Testis (tissue), 2 donors: ENCODE results near the gene SHISA7.

Experiments
- POLR2A ChIP-seq: fragments of 450-650 bp; IDR thresholded peaks from one replicate; pipeline ENCODE4 v1.6.1; 2017; ENCODE audit warnings: antibody characterized with exemption, mild to moderate bottlenecking, moderate library complexity
- TF ChIP-seq, protein P1 (sequence below), 3 experiments: fragments of 450-650 bp in 2 of 3; fragments of 200-600 bp in 1 of 3; sonication (generic) in 1 of 3; IDR thresholded peaks; one replicate each; pipeline ENCODE4 v1.5.1; 2016 to 2019; ENCODE audit warnings: antibody characterized with exemption in 3 of 3, mild to moderate bottlenecking in 2 of 3, moderate library complexity in 1 of 3

DNA sequence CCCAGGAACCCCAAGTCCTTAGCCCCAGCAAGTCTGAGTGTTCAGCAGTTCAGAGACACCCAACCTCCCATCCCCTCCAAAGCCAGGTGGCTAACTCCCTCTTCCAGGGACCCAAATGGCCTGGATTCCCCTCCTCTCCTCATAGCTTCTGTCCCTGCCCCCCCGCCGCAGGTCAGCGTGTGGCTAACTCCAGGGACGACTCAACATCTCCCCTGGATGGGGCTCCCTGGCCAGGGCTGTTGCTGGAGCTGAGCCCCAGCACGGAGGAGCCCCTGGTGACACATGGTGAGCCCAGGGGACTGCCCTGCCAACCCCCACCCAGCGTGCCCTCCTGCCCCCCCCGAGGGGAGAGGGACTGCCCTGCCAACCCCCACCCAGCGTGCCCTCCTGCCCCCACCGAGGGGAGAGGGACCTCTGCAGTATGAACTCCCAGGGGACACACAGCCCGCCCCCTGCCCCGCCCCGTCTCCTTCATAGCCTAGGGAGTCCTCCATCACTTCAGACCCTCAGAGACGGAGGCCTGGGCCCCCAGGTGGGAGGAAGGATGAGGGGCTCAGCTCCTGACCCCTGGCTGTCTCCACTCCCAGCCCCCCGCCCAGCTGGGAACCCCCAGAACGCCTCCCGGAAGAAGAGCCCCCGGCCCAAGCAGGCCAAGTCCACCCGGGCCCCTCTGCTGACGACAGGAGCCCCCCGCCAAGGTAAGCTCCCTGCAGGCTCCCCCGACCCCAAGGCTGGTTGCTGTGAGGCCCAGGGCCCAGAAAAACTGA lies 46.8 kb upstream of the SHISA7 start:
- TF ChIP-seq POLR2A = no peak
- TF ChIP-seq, protein P1, sequence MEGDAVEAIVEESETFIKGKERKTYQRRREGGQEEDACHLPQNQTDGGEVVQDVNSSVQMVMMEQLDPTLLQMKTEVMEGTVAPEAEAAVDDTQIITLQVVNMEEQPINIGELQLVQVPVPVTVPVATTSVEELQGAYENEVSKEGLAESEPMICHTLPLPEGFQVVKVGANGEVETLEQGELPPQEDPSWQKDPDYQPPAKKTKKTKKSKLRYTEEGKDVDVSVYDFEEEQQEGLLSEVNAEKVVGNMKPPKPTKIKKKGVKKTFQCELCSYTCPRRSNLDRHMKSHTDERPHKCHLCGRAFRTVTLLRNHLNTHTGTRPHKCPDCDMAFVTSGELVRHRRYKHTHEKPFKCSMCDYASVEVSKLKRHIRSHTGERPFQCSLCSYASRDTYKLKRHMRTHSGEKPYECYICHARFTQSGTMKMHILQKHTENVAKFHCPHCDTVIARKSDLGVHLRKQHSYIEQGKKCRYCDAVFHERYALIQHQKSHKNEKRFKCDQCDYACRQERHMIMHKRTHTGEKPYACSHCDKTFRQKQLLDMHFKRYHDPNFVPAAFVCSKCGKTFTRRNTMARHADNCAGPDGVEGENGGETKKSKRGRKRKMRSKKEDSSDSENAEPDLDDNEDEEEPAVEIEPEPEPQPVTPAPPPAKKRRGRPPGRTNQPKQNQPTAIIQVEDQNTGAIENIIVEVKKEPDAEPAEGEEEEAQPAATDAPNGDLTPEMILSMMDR (IDR thresholded peaks at IDR 0.05) = no peak
